GM18499 (cell line): Measurements from ENCODE around the gene HPCA.

ENCODE experiments used
- ATAC-seq: cut with Tn5 transposase; IDR thresholded peaks from one replicate; pipeline ENCODE4 v1.9.1; 2021; ENCODE audit warnings: moderate number of reproducible peaks; ENCODE audit not compliant: insufficient read depth, unreplicated experiment

The HPCA gene

GRCh38 chr1:32928285-32928684 lies 42.0 kb downstream of the HPCA start:
- no peak for ATAC-seq

- ATAC-seq, result no peak
Measured at GRCh38 chr1:32928715-32929114, 42.4 kb downstream of the HPCA start.

GRCh38 chr1:32929366-32929765 lies 43.1 kb downstream of the HPCA start:
- ATAC-seq, result no peak

GRCh38 chr1:32931760-32932159 lies 45.5 kb downstream of the HPCA start:
- ATAC-seq, result no peak

- ATAC-seq, result no peak
Measured at GRCh38 chr1:32933742-32934322, 47.5 kb downstream of the HPCA start.

GRCh38 chr1:32934535-32934934 lies 48.2 kb downstream of the HPCA start:
- ATAC-seq, result no peak

GRCh38 chr1:32937061-32937460 lies 50.8 kb downstream of the HPCA start:
- ATAC-seq, result no peak

- ATAC-seq, result no peak
Measured at GRCh38 chr1:32939655-32940371, 53.5 kb downstream of the HPCA start.

GRCh38 chr1:32944180-32944579 lies 57.9 kb downstream of the HPCA start:
- no peak for ATAC-seq
